ENCODE data around the gene AGRP.

AGRP gene

GRCh38 chr16:67454104-67454503 lies 29.2 kb downstream of the AGRP start:
- Histone ChIP-seq H2BK15ac (replicated peaks; ENCODE audit: low read depth) (no peak overlapping the region), H3K4me3 (ENCODE audit: low read length) (no peak overlapping the region), H3K18ac (ENCODE audit: low read length) (no peak overlapping the region), H3K79me2 (ENCODE audit: control insufficient read depth, insufficient read depth, low read length) (no peaks in the 10 kb centered on the region), H3K4ac (ENCODE audit: low read depth, low read length) (no peak overlapping the region), H2BK120ac (ENCODE audit: low read depth, low read length) (no peak overlapping the region), H3K27ac (ENCODE audit: low read depth, low read length) (no peak overlapping the region), H3K23ac (ENCODE audit: low read length) (no peak overlapping the region), H3K9ac (ENCODE audit: low read length) (no peak overlapping the region), H3K27me3 (ENCODE audit: insufficient read depth, low read length, poor library complexity) (no peaks in the 10 kb centered on the region), H3K56ac (ENCODE audit: low read length) (no peak overlapping the region), H3K36me3 (ENCODE audit: control insufficient read depth, insufficient read depth, low read length) (no peaks in the 10 kb centered on the region), H2BK5ac (ENCODE audit: low read length) (no peak overlapping the region), H4K8ac (ENCODE audit: low read depth, low read length) (no peak overlapping the region), H4K5ac (ENCODE audit: low read length) (no peak overlapping the region), H3K4me1 (ENCODE audit: control insufficient read depth, low read depth, low read length) (no peaks in the 10 kb centered on the region), H3K4me2 (ENCODE audit: low read length) (no peak overlapping the region), H3K79me1 (ENCODE audit: low read length) (no peaks in the 10 kb centered on the region), H2AK5ac (ENCODE audit: low read length) (no peak overlapping the region)
- no CpG with 5 or more reads among the region's 5 CpGs for WGBS (ENCODE audit: extremely low coverage, insufficient coverage, low lambda C conversion rate)
- no peak for DNase-seq

GRCh38 chr16:67451704-67452435 lies 31.5 kb downstream of the AGRP start:
- Histone ChIP-seq H2BK5ac (ENCODE audit: low read length) (no peak overlapping the region), H2BK15ac (replicated peaks; ENCODE audit: low read depth) (no peak overlapping the region), H3K79me1 (ENCODE audit: low read length) (no peaks in the 10 kb centered on the region), H3K36me3 (ENCODE audit: control insufficient read depth, insufficient read depth, low read length) (no peaks in the 10 kb centered on the region), H3K27ac (ENCODE audit: low read depth, low read length) (no peak overlapping the region), H3K18ac (ENCODE audit: low read length) (no peak overlapping the region), H3K27me3 (ENCODE audit: insufficient read depth, low read length, poor library complexity) (no peaks in the 10 kb centered on the region), H3K4me1 (ENCODE audit: control insufficient read depth, low read depth, low read length) (no peaks in the 10 kb centered on the region), H2BK120ac (ENCODE audit: low read depth, low read length) (no peak overlapping the region), H3K9ac (ENCODE audit: low read length) (no peak overlapping the region), H2AK5ac (ENCODE audit: low read length) (no peak overlapping the region), H3K23ac (ENCODE audit: low read length) (no peak overlapping the region), H3K4me2 (ENCODE audit: low read length) (no peak overlapping the region), H4K8ac (ENCODE audit: low read depth, low read length) (no peak overlapping the region), H3K4me3 (ENCODE audit: low read length) (no peak overlapping the region), H3K4ac (ENCODE audit: low read depth, low read length) (no peak overlapping the region), H3K79me2 (ENCODE audit: control insufficient read depth, insufficient read depth, low read length) (no peaks in the 10 kb centered on the region), H3K56ac (ENCODE audit: low read length) (no peak overlapping the region), H4K5ac (ENCODE audit: low read length) (no peak overlapping the region)
- DNase-seq: no peak
- no CpG with 5 or more reads among the region's 2 CpGs for WGBS (ENCODE audit: extremely low coverage, insufficient coverage, low lambda C conversion rate)

GRCh38 chr16:67451061-67451703 lies 32.2 kb downstream of the AGRP start:
- H3K4ac ChIP-seq (ENCODE audit: low read depth, low read length): no peak overlapping the region
- H3K79me2 ChIP-seq (ENCODE audit: control insufficient read depth, insufficient read depth, low read length): no peaks in the 10 kb centered on the region
- no peaks in the 10 kb centered on the region for H3K36me3 ChIP-seq (ENCODE audit: control insufficient read depth, insufficient read depth, low read length)
- no peak overlapping the region for H2BK120ac ChIP-seq (ENCODE audit: low read depth, low read length)
- no peak overlapping the region for H3K23ac ChIP-seq (ENCODE audit: low read length)
- no peak overlapping the region for H3K4me3 ChIP-seq (ENCODE audit: low read length)
- no peak overlapping the region for H2BK15ac ChIP-seq (replicated peaks; ENCODE audit: low read depth)
- no peak overlapping the region for H2AK5ac ChIP-seq (ENCODE audit: low read length)
- H3K79me1 ChIP-seq (ENCODE audit: low read length): no peaks in the 10 kb centered on the region
- no peaks in the 10 kb centered on the region for H3K27me3 ChIP-seq (ENCODE audit: insufficient read depth, low read length, poor library complexity)
- no peak overlapping the region for H4K5ac ChIP-seq (ENCODE audit: low read length)
- no peak overlapping the region for H3K9ac ChIP-seq (ENCODE audit: low read length)
- H3K18ac ChIP-seq (ENCODE audit: low read length): no peak overlapping the region
- DNase-seq: no peak
- no peak overlapping the region for H3K27ac ChIP-seq (ENCODE audit: low read depth, low read length)
- no peaks in the 10 kb centered on the region for H3K4me1 ChIP-seq (ENCODE audit: control insufficient read depth, low read depth, low read length)
- H2BK5ac ChIP-seq (ENCODE audit: low read length): no peak overlapping the region
- H3K4me2 ChIP-seq (ENCODE audit: low read length): no peak overlapping the region
- H3K56ac ChIP-seq (ENCODE audit: low read length): no peak overlapping the region
- no peak overlapping the region for H4K8ac ChIP-seq (ENCODE audit: low read depth, low read length)
- WGBS (ENCODE audit: extremely low coverage, insufficient coverage, low lambda C conversion rate): no CpG with 5 or more reads among the region's 12 CpGs

DNA sequence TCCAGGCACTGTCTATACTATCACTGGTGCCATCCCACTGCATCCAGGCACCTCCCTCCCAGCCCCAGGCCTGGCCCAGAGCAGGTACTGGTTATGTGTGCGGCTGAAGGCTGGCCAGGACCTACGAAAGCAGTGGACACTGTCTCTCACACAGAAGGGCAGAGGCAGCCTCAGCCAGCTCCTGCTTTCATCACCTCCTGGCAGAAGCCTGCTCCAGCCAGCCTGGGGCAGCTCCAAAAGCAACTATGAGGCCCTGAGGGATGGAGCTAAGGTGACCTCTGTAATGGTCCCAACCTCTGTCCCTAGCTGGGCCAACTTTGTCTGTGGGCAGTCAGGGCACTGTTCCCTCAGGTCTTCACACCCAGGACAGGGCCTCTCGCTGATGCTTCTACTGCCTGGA lies 33.6 kb downstream of the AGRP start:
- Histone ChIP-seq H3K4me1 (ENCODE audit: control insufficient read depth, low read depth, low read length) (no peaks in the 10 kb centered on the region), H3K4me3 (ENCODE audit: low read length) (no peak overlapping the region), H3K18ac (ENCODE audit: low read length) (no peak overlapping the region)

GRCh38 chr16:67449336-67449735 lies 34.0 kb downstream of the AGRP start:
- Histone ChIP-seq H4K8ac (ENCODE audit: low read depth, low read length) (no peak overlapping the region), H3K79me2 (ENCODE audit: control insufficient read depth, insufficient read depth, low read length) (no peaks in the 10 kb centered on the region), H3K79me1 (ENCODE audit: low read length) (no peaks in the 10 kb centered on the region), H2AK5ac (ENCODE audit: low read length) (no peak overlapping the region), H3K9ac (ENCODE audit: low read length) (no peak overlapping the region), H3K4me1 (ENCODE audit: control insufficient read depth, low read depth, low read length) (no peaks in the 10 kb centered on the region), H4K5ac (ENCODE audit: low read length) (no peak overlapping the region), H3K56ac (ENCODE audit: low read length) (no peak overlapping the region), H2BK15ac (replicated peaks; ENCODE audit: low read depth) (no peak overlapping the region), H2BK5ac (ENCODE audit: low read length) (no peak overlapping the region), H2BK120ac (ENCODE audit: low read depth, low read length) (no peak overlapping the region), H3K27ac (ENCODE audit: low read depth, low read length) (no peak overlapping the region), H3K4me2 (ENCODE audit: low read length) (no peak overlapping the region), H3K4ac (ENCODE audit: low read depth, low read length) (no peak overlapping the region), H3K23ac (ENCODE audit: low read length) (no peak overlapping the region), H3K27me3 (ENCODE audit: insufficient read depth, low read length, poor library complexity) (no peaks in the 10 kb centered on the region), H3K18ac (ENCODE audit: low read length) (no peak overlapping the region), H3K36me3 (ENCODE audit: control insufficient read depth, insufficient read depth, low read length) (no peaks in the 10 kb centered on the region), H3K4me3 (ENCODE audit: low read length) (no peak overlapping the region)
- no CpG with 5 or more reads among the region's 2 CpGs for WGBS (ENCODE audit: extremely low coverage, insufficient coverage, low lambda C conversion rate)
- DNase-seq: no peak

More for the DNA sequence above, 33.6 kb downstream of the AGRP start:
- no peaks in the 10 kb centered on the region for H3K79me1 ChIP-seq (ENCODE audit: low read length)
- H3K4me2 ChIP-seq (ENCODE audit: low read length): no peak overlapping the region
- H3K9ac ChIP-seq (ENCODE audit: low read length): no peak overlapping the region
- H4K5ac ChIP-seq (ENCODE audit: low read length): no peak overlapping the region
- H2AK5ac ChIP-seq (ENCODE audit: low read length): no peak overlapping the region
- no peak overlapping the region for H3K27ac ChIP-seq (ENCODE audit: low read depth, low read length)
- no peaks in the 10 kb centered on the region for H3K27me3 ChIP-seq (ENCODE audit: insufficient read depth, low read length, poor library complexity)
- no peak overlapping the region for H2BK15ac ChIP-seq (replicated peaks; ENCODE audit: low read depth)
- H3K56ac ChIP-seq (ENCODE audit: low read length): no peak overlapping the region
- H3K36me3 ChIP-seq (ENCODE audit: control insufficient read depth, insufficient read depth, low read length): no peaks in the 10 kb centered on the region
- WGBS (ENCODE audit: extremely low coverage, insufficient coverage, low lambda C conversion rate): no CpG with 5 or more reads among the region's 3 CpGs
- H4K8ac ChIP-seq (ENCODE audit: low read depth, low read length): no peak overlapping the region
- no peak overlapping the region for H3K4ac ChIP-seq (ENCODE audit: low read depth, low read length)
- DNase-seq: no peak
- no peak overlapping the region for H2BK120ac ChIP-seq (ENCODE audit: low read depth, low read length)
- no peak overlapping the region for H2BK5ac ChIP-seq (ENCODE audit: low read length)
- no peak overlapping the region for H3K23ac ChIP-seq (ENCODE audit: low read length)
- H3K79me2 ChIP-seq (ENCODE audit: control insufficient read depth, insufficient read depth, low read length): no peaks in the 10 kb centered on the region

Measured in mesendoderm (in vitro differentiated cells).